HL-60/S4 treated with phorbol 12-myristate 13-acetate at 8.2 ng/mL for 4 days and 3 days (cell line): ENCODE data around the gene TNFAIP1.

ENCODE experiments used
- in situ Hi-C: fragments of 300-500 bp; cut with MboI; formaldehyde crosslinking; loops from 2 replicates; pipeline ENCODE4 v1.15.0; 2022; ENCODE audit warnings: low sequenced_read_pairs

TNFAIP1 gene

GRCh38 chr17:28395426-28395825, 59.9 kb downstream of the TNFAIP1 start:
- in situ Hi-C loops, result no loop called here

DNA sequence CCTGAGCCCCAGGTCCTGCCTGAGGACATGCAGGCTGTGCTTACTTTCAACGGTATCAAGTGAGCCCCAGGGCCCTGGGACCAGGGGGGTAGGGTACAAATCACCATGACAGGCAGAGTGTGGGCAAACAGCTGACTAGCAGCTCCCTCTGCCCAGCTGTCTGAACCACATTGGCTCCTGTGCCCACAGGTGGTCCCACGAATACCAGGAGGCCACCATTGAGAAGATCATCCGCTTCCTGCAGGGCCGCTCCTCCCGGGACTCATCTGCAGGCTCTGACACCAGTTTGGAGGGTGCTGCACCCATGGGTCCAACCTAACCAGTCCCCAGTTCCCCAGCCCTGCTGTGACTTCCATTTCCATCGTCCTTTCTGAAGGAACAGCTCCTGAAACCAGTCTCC, 60.4 kb downstream of the TNFAIP1 start:
- in situ Hi-C loops, result no loop called here
